Thoracic aorta (tissue), 2 donors: ENCODE measurements around the gene DAO. TPM values are rescaled to one million over a fixed set of nuclear protein-coding genes. Genes with fewer than 3 reads are reported as not detected.

Source experiments
- ATAC-seq: fragments of 150-250 bp; one replicate; pipeline ENCODE4 v1.8.0; 2017; ENCODE audit warnings: low read depth; ENCODE audit not compliant: insufficient number of reproducible peaks, low FRiP score
- DNase-seq: peaks from one replicate; pipeline ENCODE4 v3.0.0-alpha.2; 2020; ENCODE audit warnings: low spot score
- H3K27ac ChIP-seq, 2 donors: fragments of 200-600 bp; sonication (generic); 1 replicate in 1 of 2; 2 replicates in 1 of 2; pipeline ENCODE4 v1.5.1; 2016; ENCODE audit warnings: mild to moderate bottlenecking in 2 of 2, moderate library complexity in 2 of 2
- H3K27me3 ChIP-seq: fragments of 200-600 bp; sonication (generic); replicated peaks from 2 replicates; pipeline ENCODE4 v1.6.0; 2016; ENCODE audit warnings: mild to moderate bottlenecking; ENCODE audit not compliant: insufficient read depth
- H3K36me3 ChIP-seq: fragments of 200-600 bp; sonication (generic); one replicate; pipeline ENCODE4 v1.5.1; 2016
- H3K4me1 ChIP-seq, 2 donors: fragments of 200-600 bp; sonication (generic); 1 replicate in 1 of 2; 2 replicates in 1 of 2; pipeline versions ENCODE4 v1.5.1 to v1.6.0; 2016; ENCODE audit warnings: low read depth in 2 of 2, mild to moderate bottlenecking in 1 of 2; ENCODE audit not compliant: control insufficient read depth in 1 of 2
- H3K4me3 ChIP-seq: fragments of 200-600 bp; sonication (generic); 2 replicates; pipeline ENCODE4 v1.5.1; 2016; ENCODE audit warnings: mild to moderate bottlenecking
- H3K9me3 ChIP-seq: fragments of 200-600 bp; sonication (generic); 2 replicates; pipeline ENCODE4 v1.5.1; 2016
- CTCF ChIP-seq: fragments of 200-600 bp; sonication (generic); IDR thresholded peaks from one replicate; pipeline ENCODE4 v1.5.1; 2019; ENCODE audit warnings: antibody characterized with exemption
- total RNA-seq, 2 donors: library from RNA; depleted of rRNA; stranded (reverse); fragments of >200 nt; gene quantifications; one replicate each; pipeline versions ENCODE4 v1.1.0 to v1.2.3, GENCODE V29; 2016

DAO gene
- total RNA-seq, 2 donors from 2014 or later: not detected

DNA sequence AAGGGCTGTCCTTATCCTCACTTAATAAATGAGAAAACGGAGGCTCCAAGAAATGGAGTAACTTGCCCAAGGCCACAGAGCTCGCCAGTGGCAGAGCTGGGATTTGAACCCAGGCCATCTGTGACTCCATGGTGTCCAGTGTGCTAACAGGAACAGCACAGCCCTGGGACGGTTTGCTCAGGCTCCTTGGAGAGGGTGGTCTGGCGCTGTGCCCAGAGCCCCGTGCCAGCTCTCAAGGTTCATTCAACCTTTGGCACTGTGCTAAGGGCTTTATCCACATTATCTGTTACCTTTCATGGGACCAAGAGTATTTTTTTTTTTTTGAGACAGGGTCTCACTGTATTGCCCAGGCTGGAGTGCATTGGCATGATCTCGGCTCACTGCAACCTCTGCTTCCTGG, 8.1 kb downstream of the DAO start:
- TF ChIP-seq CTCF: no peak
- Histone ChIP-seq H3K4me3 (no peak overlapping the region), H3K36me3 (no peaks in the 10 kb centered on the region), H3K4me1 (peaks cover 0 to 3% of the 10 kb centered on the region in 2 donors), H3K27ac (no peak overlapping the region), H3K27me3 (no peaks in the 10 kb centered on the region), H3K9me3 (no peaks in the 10 kb centered on the region)
- ATAC-seq (no peak), DNase-seq (no peak)

- H3K4me1 ChIP-seq: no peaks in the 10 kb centered on the region
- no peaks in the 10 kb centered on the region for H3K27me3 ChIP-seq
- TF ChIP-seq CTCF: no peak
- ATAC-seq: no peak
- no peak overlapping the region for H3K27ac ChIP-seq
- no peak overlapping the region for H3K4me3 ChIP-seq
- no peak for DNase-seq
- H3K9me3 ChIP-seq: no peaks in the 10 kb centered on the region
- H3K36me3 ChIP-seq: no peaks in the 10 kb centered on the region
Measured at GRCh38 chr12:108890208-108890607, 10.3 kb downstream of the DAO start.

GRCh38 chr12:108895220-108895802, 15.4 kb downstream of the DAO start:
- Histone ChIP-seq H3K9me3 (no peaks in the 10 kb centered on the region), H3K27me3 (no peaks in the 10 kb centered on the region), H3K4me3 (no peak overlapping the region), H3K4me1 (no peaks in the 10 kb centered on the region), H3K36me3 (no peaks in the 10 kb centered on the region), H3K27ac (no peak overlapping the region)
- no peak for TF ChIP-seq CTCF
- no peak for ATAC-seq
- no peak for DNase-seq

DNA sequence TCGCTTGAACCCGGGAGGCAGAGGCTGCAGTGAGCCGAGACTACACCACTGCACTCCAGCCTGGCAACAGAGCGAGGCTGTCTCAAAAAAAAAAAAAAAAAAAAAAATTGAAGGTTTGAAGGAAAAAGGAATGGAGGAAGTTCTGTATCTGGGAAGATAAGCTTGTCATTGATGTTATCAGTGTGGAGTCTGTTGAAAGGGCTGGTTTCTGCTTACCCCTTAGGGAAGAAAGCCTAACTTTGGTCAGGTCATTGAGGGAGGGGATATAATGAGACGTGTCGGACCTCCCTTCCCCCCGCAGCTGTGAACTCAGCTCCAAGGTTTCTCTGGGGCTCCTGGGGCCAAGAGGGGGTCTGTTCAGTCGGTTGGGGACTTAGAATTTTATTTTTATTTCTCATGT, 16.4 kb downstream of the DAO start:
- ATAC-seq: no peak

GRCh38 chr12:108896817-108897216, 16.9 kb downstream of the DAO start:
- Histone ChIP-seq H3K9me3 (no peaks in the 10 kb centered on the region), H3K4me3 (no peak overlapping the region), H3K27me3 (no peaks in the 10 kb centered on the region), H3K36me3 (no peaks in the 10 kb centered on the region), H3K4me1 (no peaks in the 10 kb centered on the region), H3K27ac (no peak overlapping the region)
- no peak for DNase-seq
- no peak for TF ChIP-seq CTCF
- ATAC-seq: no peak

More for the DNA sequence above, 16.4 kb downstream of the DAO start:
- no peaks in the 10 kb centered on the region for H3K36me3 ChIP-seq
- no peak for TF ChIP-seq CTCF
- DNase-seq: no peak
- no peak overlapping the region for H3K4me3 ChIP-seq
- H3K4me1 ChIP-seq: no peaks in the 10 kb centered on the region
- H3K27ac ChIP-seq: no peak overlapping the region
- no peaks in the 10 kb centered on the region for H3K27me3 ChIP-seq
- H3K9me3 ChIP-seq: no peaks in the 10 kb centered on the region
